NT2/D1 (cell line): ENCODE results near the gene IGLL5.

Source experiments
- DNase-seq: peaks from one replicate; pipeline ENCODE4 v3.0.0-alpha.2; 2011; ENCODE audit warnings: low read depth, low spot score
- H3K27me3 ChIP-seq: 2 replicates; pipeline ENCODE4 v1.6.0; 2011; ENCODE audit warnings: mild to moderate bottlenecking; ENCODE audit not compliant: insufficient read length, insufficient read depth
- H3K36me3 ChIP-seq: 2 replicates; pipeline ENCODE4 v1.6.1; 2011; ENCODE audit warnings: mild to moderate bottlenecking, low read length, mixed read lengths; ENCODE audit not compliant: insufficient read depth, insufficient read length
- H3K4me1 ChIP-seq: 2 replicates; pipeline ENCODE4 v1.5.1; 2011; ENCODE audit not compliant: insufficient read depth, insufficient read length
- H3K4me3 ChIP-seq: 2 replicates; pipeline ENCODE4 v1.5.1; 2011; ENCODE audit warnings: low read depth; ENCODE audit not compliant: insufficient read length
- H3K9ac ChIP-seq: 2 replicates; pipeline ENCODE4 v1.6.0; 2011; ENCODE audit warnings: low read depth; ENCODE audit not compliant: insufficient read length
- H3K9me3 ChIP-seq: 2 replicates; pipeline ENCODE4 v1.5.1; 2011; ENCODE audit warnings: mild to moderate bottlenecking, low read length; ENCODE audit not compliant: insufficient read depth
- SUZ12 ChIP-seq: IDR thresholded peaks from 2 replicates; pipeline ENCODE4 v1.6.1; 2011; ENCODE audit not compliant: insufficient read length, insufficient read depth; ENCODE audit errors: extremely low read depth
- YY1 ChIP-seq: IDR thresholded peaks from 2 replicates; pipeline ENCODE4 v1.6.1; 2011; ENCODE audit not compliant: insufficient read length, insufficient read depth
- ZNF274 ChIP-seq: IDR thresholded peaks from 2 replicates; pipeline ENCODE4 v1.6.1; 2011; ENCODE audit warnings: mild to moderate bottlenecking, low read depth, low read length

The IGLL5 gene

DNA sequence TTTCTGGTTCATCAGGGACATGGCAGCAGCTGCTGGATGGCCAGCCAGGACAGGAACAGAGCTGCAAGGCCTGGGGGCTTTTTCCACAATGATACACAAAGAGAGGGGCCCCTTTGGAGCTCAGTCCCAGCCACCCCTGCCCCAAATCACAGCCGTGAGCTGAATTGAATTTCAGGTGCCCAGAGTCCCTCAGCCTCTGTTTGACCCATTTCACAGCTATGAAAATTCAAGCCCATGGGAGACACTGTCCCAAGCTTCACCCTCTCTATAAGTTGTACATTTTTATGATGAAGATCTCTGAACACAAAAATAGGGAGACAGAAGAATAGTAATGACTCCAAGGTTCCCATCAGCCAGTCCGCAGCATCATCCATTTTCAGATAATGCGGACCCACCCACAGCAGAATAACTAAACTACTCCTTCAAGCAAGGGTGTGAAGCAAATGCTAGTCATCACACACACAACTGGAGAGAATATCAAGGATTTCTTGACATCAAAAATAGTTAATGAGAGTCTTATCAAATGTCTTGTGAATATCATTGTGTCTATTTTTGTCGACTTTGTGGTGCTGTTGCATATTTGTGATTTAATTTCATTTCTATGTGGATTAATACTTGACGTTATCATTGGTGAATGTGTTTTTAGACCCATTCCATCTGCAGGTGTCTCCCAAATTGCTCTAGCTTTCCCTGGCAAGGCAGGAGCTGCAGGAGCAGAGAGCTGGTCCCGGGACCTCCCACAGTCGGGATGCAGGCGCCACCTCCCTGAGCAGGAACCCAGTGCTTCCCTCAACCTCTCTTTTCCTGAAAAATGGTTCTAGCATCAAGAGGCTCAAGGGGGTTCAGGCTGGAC is 24.7 kb downstream of the IGLL5 start:
- DNase-seq: no peak
- Histone ChIP-seq H3K4me3 (no peak overlapping the region), H3K9me3 (no peaks in the 10 kb centered on the region), H3K27me3 (peaks cover 100% of the 10 kb centered on the region), H3K36me3 (no peaks in the 10 kb centered on the region), H3K4me1 (no peaks in the 10 kb centered on the region), H3K9ac (no peak overlapping the region)
- no peak for TF ChIP-seq YY1

DNA sequence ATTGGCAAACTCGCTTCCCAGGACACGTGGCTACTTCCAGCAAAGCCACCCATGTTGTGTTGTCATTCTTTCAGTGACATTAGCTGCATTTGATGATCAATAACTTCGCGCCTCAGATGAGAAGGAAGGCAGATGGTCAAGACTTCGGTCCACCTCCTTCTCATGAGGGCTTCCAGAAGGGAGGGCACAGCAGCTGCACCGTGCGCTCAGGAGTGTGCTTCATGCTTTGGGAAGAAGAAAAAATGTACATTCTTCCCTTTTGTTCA is 25.3 kb downstream of the IGLL5 start:
- H3K4me1 ChIP-seq: no peaks in the 10 kb centered on the region
- TF ChIP-seq ZNF274: no peak
- TF ChIP-seq SUZ12: no peak
- no peak for TF ChIP-seq YY1
- peaks cover 100% of the 10 kb centered on the region for H3K27me3 ChIP-seq
- no peak for DNase-seq
- no peaks in the 10 kb centered on the region for H3K36me3 ChIP-seq
- no peaks in the 10 kb centered on the region for H3K9me3 ChIP-seq
- no peak overlapping the region for H3K4me3 ChIP-seq
- no peak overlapping the region for H3K9ac ChIP-seq

DNA sequence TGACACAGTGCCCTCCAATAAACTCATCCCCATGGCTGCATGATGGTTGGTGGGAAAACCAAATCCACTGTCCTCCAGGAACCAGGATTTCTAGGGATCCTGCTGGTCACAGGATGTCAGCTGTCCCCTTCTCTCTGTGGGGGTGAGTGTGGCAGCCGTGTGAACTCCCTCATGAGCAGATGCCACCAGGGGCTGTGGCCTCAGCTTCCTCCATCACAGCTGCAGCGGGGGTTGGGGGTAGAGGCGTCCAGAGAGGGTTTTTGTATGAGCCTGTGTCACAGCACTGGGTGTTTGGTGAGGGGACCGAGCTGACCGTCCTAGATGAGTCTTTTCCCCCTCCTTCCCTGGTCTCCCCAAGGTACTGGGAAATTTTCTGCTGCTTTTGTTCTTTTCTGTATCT is 26.4 kb downstream of the IGLL5 start:
- Histone ChIP-seq H3K9me3 (no peaks in the 10 kb centered on the region), H3K4me3 (no peak overlapping the region), H3K27me3 (peaks cover 100% of the 10 kb centered on the region), H3K9ac (no peak overlapping the region), H3K36me3 (no peaks in the 10 kb centered on the region), H3K4me1 (no peaks in the 10 kb centered on the region)
- no peak for TF ChIP-seq SUZ12
- TF ChIP-seq YY1: no peak
- TF ChIP-seq ZNF274: no peak
- no peak for DNase-seq

DNA sequence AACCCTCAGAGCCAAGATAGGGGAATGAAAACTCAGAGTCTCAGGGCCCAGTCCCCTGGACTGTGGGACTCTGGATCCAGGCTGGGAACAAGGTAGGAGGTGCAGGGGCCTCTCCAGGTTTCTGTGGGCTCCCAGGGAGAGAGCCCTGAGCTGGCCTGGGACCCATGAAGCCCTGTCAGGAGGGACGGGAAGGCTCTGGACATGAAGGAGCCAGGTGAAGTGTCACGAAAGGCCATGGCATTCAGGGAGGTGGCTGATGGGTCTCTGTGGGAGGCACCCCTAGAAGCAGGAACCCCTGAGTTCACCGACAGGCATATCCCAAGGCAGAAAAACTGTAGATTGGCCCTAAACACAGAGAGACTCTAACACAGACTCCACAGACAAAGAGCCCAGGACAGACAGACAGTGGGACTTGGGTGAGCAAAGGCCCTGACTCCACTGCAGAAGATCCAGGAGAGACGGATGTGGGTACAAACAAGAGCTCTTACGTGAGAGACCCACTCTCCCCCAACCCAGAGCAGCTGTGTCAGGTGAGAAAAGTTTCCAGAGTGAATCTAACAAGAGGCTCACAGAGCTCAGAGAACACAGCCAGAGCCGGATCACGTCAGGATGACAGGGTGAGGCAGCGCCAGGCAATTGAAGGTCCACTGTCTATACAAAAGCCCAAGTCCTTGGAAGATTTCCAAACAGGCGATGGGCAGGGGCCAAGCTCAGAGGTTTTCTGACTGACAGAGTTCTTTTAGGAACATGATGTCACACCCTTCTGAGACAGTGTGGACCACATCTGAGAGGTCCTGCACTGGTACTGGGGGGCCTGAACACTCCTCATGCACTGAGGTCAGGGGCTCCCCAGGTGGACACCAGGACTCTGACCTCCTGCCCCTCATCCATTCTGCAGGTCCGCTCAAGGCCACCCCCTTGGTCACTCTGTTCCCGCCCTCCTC is 27.4 kb downstream of the IGLL5 start:
- no peak for DNase-seq
- Histone ChIP-seq H3K27me3 (peaks cover 100% of the 10 kb centered on the region), H3K36me3 (no peaks in the 10 kb centered on the region), H3K9me3 (no peaks in the 10 kb centered on the region), H3K9ac (no peak overlapping the region), H3K4me1 (no peaks in the 10 kb centered on the region), H3K4me3 (no peak overlapping the region)
- TF ChIP-seq YY1 (no peak), ZNF274 (no peak), SUZ12 (no peak)

DNA sequence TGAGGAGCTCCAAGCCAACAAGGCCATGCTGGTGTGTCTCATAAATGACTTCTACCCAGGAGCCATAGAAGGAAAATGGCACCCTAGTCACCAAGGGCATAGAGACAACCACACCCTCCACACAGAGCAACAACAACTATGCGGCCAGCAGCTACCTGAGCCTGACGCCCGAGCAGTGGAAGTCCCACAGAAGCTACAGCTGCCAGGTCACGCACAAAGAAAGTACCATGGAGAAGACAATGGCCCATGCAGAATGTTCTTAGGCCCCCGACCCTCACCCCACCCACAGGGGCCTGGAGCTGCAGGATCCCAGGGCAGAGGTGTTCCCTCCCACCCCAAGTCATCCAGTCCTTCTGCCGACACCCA is 28.0 kb downstream of the IGLL5 start:
- Histone ChIP-seq H3K9ac (no peak overlapping the region), H3K36me3 (no peaks in the 10 kb centered on the region), H3K4me3 (no peak overlapping the region), H3K9me3 (no peaks in the 10 kb centered on the region), H3K4me1 (no peaks in the 10 kb centered on the region), H3K27me3 (peaks cover 100% of the 10 kb centered on the region)
- DNase-seq: no peak
- TF ChIP-seq ZNF274 (no peak), SUZ12 (no peak), YY1 (no peak)

DNA sequence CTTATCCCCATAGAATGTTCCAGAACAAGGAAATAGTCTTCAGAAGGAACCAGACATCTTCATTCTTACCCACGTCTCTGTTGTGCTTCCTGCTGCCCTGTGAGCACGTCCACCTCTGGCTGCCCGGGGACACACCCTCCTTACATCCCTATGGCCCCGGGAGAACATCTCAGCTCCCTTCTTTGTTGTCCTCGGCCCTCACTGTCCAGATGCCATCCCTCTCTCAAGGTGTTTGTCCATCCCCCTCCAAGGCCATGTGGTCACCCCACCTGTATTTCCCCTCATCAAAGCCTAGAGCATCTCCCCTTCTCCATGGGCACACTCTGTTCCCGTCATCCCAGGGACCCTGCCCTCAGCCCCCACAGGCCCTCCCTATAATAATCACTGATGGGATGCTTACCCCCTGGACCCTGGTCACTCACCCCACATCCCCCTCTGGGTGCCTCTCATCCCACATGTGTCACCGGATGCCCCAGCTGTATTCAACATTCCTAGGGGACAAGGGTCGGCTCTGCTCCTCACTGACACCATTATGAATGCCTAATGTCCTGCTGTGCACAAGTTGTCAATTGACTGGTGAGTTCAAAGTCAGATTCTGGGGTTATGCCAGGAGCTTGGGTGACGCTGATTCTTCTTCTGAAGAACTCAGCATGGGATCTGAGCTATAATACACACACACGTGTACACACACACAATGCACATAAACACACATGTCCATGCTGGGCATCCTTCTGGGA is 28.8 kb downstream of the IGLL5 start:
- Histone ChIP-seq H3K4me1 (no peaks in the 10 kb centered on the region), H3K9me3 (no peaks in the 10 kb centered on the region), H3K36me3 (no peaks in the 10 kb centered on the region), H3K27me3 (peaks cover 100% of the 10 kb centered on the region), H3K4me3 (no peak overlapping the region), H3K9ac (no peak overlapping the region)
- TF ChIP-seq ZNF274: no peak
- TF ChIP-seq SUZ12: no peak
- TF ChIP-seq YY1: no peak
- no peak for DNase-seq

DNA sequence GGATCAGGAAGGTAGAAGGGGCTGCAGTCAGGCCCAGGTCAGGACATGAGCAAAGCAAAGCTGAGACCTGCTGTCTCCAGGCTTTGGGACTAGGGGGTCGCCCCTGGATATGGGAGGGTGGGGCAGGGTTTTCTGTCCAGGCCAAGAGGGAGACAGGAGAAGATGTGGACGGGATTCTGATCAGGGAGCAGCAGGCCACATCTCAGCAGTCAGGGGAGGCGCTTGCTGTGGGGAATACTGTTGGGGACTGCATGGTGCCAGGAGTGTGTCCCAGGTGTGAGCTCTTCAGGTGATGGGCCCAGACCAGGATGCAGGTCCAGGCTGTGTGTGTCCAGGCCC is 29.3 kb downstream of the IGLL5 start:
- TF ChIP-seq YY1 (no peak), ZNF274 (no peak), SUZ12 (no peak)
- Histone ChIP-seq H3K4me1 (no peaks in the 10 kb centered on the region), H3K27me3 (peaks cover 100% of the 10 kb centered on the region)

More for the DNA sequence above, 29.3 kb downstream of the IGLL5 start:
- no peak overlapping the region for H3K4me3 ChIP-seq
- no peaks in the 10 kb centered on the region for H3K9me3 ChIP-seq
- no peak for DNase-seq
- no peak overlapping the region for H3K9ac ChIP-seq
- H3K36me3 ChIP-seq: no peaks in the 10 kb centered on the region
